Muscle layer of colon (tissue), 2 donors: ENCODE results near the gene ARMC8.

Source experiments
- H3K27ac ChIP-seq: one replicate; pipeline ENCODE4 v1.7.0; 2013; ENCODE audit warnings: low read depth, mild to moderate bottlenecking, low read length, moderate library complexity
- H3K27me3 ChIP-seq, 2 donors: one replicate each; pipeline ENCODE4 v1.7.0; 2013; ENCODE audit warnings: low read length in 2 of 2, mild to moderate bottlenecking in 2 of 2; ENCODE audit not compliant: insufficient read depth in 2 of 2, control insufficient read depth in 1 of 2
- H3K36me3 ChIP-seq: one replicate; pipeline ENCODE4 v1.7.0; 2013; ENCODE audit warnings: mild to moderate bottlenecking, low read length; ENCODE audit not compliant: insufficient read depth
- H3K4me1 ChIP-seq: one replicate; pipeline ENCODE4 v1.7.0; 2013; ENCODE audit warnings: mild to moderate bottlenecking, low read length; ENCODE audit not compliant: insufficient read depth
- H3K4me3 ChIP-seq, 2 donors: one replicate each; pipeline ENCODE4 v1.7.0; 2013; ENCODE audit warnings: low read length in 2 of 2, low read depth in 1 of 2, mild to moderate bottlenecking in 1 of 2, moderate library complexity in 1 of 2
- H3K9ac ChIP-seq: one replicate; pipeline ENCODE4 v1.7.0; 2013; ENCODE audit warnings: low read length
- H3K9me3 ChIP-seq: one replicate; pipeline ENCODE4 v1.7.0; 2013; ENCODE audit warnings: mild to moderate bottlenecking, low read length
- donor health status: abdominal sarcoma.
- donor health status: Adenocarcinoma of cecum.

Gene ARMC8

GRCh38 chr3:138222942-138223287 lies 35.8 kb downstream of the ARMC8 start:
- no peak overlapping the region for H3K27ac ChIP-seq
- H3K9ac ChIP-seq, result no peak overlapping the region
- H3K36me3 ChIP-seq, result peaks cover 27% of the 10 kb centered on the region
- H3K27me3 ChIP-seq, result no peaks in the 10 kb centered on the region
- H3K4me1 ChIP-seq, result peaks cover 23% of the 10 kb centered on the region
- no peak overlapping the region for H3K4me3 ChIP-seq
- H3K9me3 ChIP-seq, result no peaks in the 10 kb centered on the region

DNA sequence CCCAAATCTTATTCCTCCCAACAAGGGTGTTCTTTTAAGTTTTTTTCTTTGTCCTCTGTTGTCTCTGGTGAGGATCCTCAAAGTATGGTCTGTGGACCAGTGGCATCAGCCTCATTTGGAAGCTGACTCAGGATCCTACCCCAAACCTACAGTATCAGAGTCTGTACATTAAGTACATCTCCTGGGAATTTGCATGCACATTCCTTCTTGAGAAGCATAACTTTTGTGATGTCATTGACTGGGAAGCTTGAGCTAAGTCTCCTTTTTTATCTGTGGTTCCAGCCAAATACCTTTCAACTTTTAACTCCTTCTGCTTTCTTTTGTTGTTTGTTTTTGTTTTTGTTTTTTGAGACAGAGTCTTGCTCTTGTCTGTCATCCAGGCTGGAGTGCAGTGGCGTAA lies 40.5 kb downstream of the ARMC8 start:
- peaks cover 4% of the 10 kb centered on the region for H3K4me1 ChIP-seq
- no peak overlapping the region for H3K4me3 ChIP-seq
- H3K9ac ChIP-seq, result no peak overlapping the region
- H3K27ac ChIP-seq, result no peak overlapping the region
- peaks cover 40% of the 10 kb centered on the region for H3K36me3 ChIP-seq
- no peaks in the 10 kb centered on the region for H3K9me3 ChIP-seq
- H3K27me3 ChIP-seq, result no peaks in the 10 kb centered on the region

GRCh38 chr3:138230525-138230924 lies 43.4 kb downstream of the ARMC8 start:
- Histone ChIP-seq H3K27ac (no peak overlapping the region), H3K4me1 (no peaks in the 10 kb centered on the region), H3K4me3 (no peak overlapping the region), H3K36me3 (peaks cover 31% of the 10 kb centered on the region), H3K9me3 (no peaks in the 10 kb centered on the region), H3K27me3 (no peaks in the 10 kb centered on the region), H3K9ac (no peak overlapping the region)

GRCh38 chr3:138232705-138233364 lies 45.7 kb downstream of the ARMC8 start:
- H3K4me3 ChIP-seq, result no peak overlapping the region
- no peak overlapping the region for H3K9ac ChIP-seq
- H3K4me1 ChIP-seq, result no peaks in the 10 kb centered on the region

GRCh38 chr3:138234401-138235179 lies 47.5 kb downstream of the ARMC8 start:
- H3K27me3 ChIP-seq, result no peaks in the 10 kb centered on the region
- peaks cover 48% of the 10 kb centered on the region for H3K36me3 ChIP-seq
- no peaks in the 10 kb centered on the region for H3K4me1 ChIP-seq
- no peak overlapping the region for H3K9ac ChIP-seq
- H3K4me3 ChIP-seq, result no peak overlapping the region
- H3K9me3 ChIP-seq, result no peaks in the 10 kb centered on the region
- H3K27ac ChIP-seq, result no peak overlapping the region

More at GRCh38 chr3:138232705-138233364, 45.7 kb downstream of the ARMC8 start:
- no peak overlapping the region for H3K27ac ChIP-seq
- H3K27me3 ChIP-seq, result no peaks in the 10 kb centered on the region
- H3K36me3 ChIP-seq, result peaks cover 40% of the 10 kb centered on the region
- H3K9me3 ChIP-seq, result no peaks in the 10 kb centered on the region

DNA sequence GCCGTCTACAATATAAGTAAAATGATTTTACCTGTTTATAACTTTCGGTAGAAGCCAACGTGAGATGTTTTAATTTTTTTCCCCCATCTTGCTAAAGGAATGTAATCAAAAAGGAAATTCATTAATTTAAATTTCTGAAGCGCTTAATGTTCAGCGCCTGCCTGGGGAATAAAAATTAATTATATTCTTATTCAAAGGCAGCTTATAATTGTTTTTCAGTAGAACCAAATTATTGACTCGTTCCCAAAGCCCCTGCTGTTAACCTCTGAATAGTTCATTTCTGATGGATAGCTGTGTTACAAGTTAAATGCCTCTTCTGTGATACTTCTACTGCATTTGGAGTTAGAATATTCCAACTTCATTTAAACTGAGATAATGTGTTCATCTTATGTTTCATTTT lies 51.6 kb downstream of the ARMC8 start:
- H3K4me1 ChIP-seq, result no peaks in the 10 kb centered on the region
- H3K36me3 ChIP-seq, result peaks cover 47% of the 10 kb centered on the region
- H3K4me3 ChIP-seq, result no peak overlapping the region
- H3K9ac ChIP-seq, result no peak overlapping the region
- H3K27ac ChIP-seq, result no peak overlapping the region
- no peaks in the 10 kb centered on the region for H3K27me3 ChIP-seq
- H3K9me3 ChIP-seq, result no peaks in the 10 kb centered on the region

GRCh38 chr3:138241061-138241460 lies 54.0 kb downstream of the ARMC8 start:
- H3K36me3 ChIP-seq, result peaks cover 59% of the 10 kb centered on the region
- H3K27me3 ChIP-seq, result no peaks in the 10 kb centered on the region

DNA sequence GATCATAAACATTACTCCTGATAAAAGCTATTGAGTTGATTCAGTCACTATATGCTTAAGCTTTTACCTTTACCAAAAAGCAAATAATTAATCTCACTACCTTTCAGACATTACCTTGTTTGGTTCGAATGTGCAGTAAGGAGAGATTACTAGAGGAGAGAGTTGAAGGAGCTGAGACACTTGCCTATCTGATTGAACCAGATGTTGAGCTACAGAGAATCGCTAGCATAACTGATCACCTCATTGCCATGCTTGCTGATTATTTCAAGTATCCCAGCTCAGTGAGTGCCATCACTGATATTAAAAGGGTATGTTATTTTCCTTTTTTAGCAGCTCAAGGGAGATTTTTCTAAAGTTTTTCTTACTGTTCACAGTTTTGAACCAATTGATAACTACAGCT lies 54.6 kb downstream of the ARMC8 start:
- H3K27me3 ChIP-seq, result no peaks in the 10 kb centered on the region
- no peak overlapping the region for H3K4me3 ChIP-seq
- H3K9ac ChIP-seq, result no peak overlapping the region
- H3K9me3 ChIP-seq, result no peaks in the 10 kb centered on the region
- no peaks in the 10 kb centered on the region for H3K4me1 ChIP-seq
- peaks cover 57% of the 10 kb centered on the region for H3K36me3 ChIP-seq
- H3K27ac ChIP-seq, result no peak overlapping the region

More at GRCh38 chr3:138241061-138241460, 54.0 kb downstream of the ARMC8 start:
- no peaks in the 10 kb centered on the region for H3K4me1 ChIP-seq
- H3K9me3 ChIP-seq, result no peaks in the 10 kb centered on the region
- no peak overlapping the region for H3K9ac ChIP-seq
- H3K4me3 ChIP-seq, result no peak overlapping the region
- no peak overlapping the region for H3K27ac ChIP-seq

DNA sequence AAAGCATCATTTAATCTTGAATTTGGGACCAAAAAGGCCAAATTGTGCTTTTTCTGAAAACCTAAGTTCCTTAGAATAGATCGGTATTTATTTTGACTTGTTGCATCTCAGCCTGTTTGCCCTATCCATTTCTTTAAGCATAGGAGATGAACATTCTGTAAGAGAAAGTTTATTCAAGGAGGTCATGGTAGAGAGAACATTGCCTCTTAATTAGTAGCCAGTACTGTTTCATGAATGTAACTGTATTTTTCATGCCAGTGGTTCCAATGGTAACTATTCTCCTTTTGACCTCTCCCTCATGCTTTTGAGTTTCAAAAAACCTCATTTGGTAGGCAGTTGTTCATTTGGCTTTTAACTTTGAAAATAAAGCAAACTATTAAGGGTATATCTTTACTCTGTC lies 55.4 kb downstream of the ARMC8 start:
- no peak overlapping the region for H3K27ac ChIP-seq
- peaks cover 51% of the 10 kb centered on the region for H3K36me3 ChIP-seq

DNA sequence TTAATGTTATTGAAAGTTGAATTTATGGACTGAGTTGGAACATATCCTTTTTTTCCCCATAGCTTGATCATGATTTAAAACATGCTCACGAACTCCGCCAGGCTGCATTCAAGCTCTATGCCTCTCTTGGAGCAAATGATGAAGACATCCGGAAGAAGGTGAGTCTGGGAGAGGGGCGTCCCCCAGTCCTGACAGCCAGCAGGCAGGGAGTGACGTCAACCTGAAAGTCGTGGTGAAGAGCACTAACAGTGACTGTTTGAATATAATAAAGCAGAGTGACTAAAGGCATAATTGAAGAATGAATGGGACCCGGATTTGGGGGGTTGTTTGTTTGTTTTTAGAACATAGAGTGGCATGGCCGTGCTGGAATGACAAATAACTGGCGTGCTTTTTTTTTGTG lies 57.9 kb downstream of the ARMC8 start:
- Histone ChIP-seq H3K27me3 (no peaks in the 10 kb centered on the region), H3K36me3 (peaks cover 32% of the 10 kb centered on the region), H3K4me1 (no peaks in the 10 kb centered on the region), H3K9ac (no peak overlapping the region), H3K27ac (no peak overlapping the region), H3K4me3 (no peak overlapping the region), H3K9me3 (no peaks in the 10 kb centered on the region)

More for the DNA sequence above, 55.4 kb downstream of the ARMC8 start:
- Histone ChIP-seq H3K27me3 (no peaks in the 10 kb centered on the region), H3K4me3 (no peak overlapping the region), H3K4me1 (no peaks in the 10 kb centered on the region), H3K9me3 (no peaks in the 10 kb centered on the region), H3K9ac (no peak overlapping the region)

DNA sequence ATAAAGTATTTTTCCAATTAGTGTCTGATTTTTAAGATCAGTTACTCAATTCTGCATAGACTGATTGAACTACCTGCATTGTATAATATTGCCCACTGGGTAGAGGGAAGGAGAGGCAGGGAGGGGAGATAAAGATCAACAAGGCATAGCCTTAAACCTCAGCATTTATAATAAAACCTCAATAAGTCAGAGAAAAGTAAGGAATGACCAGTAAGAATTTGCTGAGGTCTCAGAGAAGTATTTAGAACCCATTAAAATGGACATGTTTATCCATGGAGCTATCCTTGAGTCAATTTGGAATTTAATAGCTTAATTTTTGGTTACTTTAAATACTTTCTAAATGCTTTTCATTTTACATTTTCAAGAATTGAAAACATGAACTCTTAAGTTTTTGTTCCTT lies 62.5 kb downstream of the ARMC8 start:
- no peak overlapping the region for H3K4me3 ChIP-seq
- H3K36me3 ChIP-seq, result peaks cover 19% of the 10 kb centered on the region
- H3K9me3 ChIP-seq, result no peaks in the 10 kb centered on the region
- H3K9ac ChIP-seq, result no peak overlapping the region
- H3K27ac ChIP-seq, result no peak overlapping the region
- H3K4me1 ChIP-seq, result no peaks in the 10 kb centered on the region
- no peaks in the 10 kb centered on the region for H3K27me3 ChIP-seq

GRCh38 chr3:138253609-138254008 lies 66.5 kb downstream of the ARMC8 start:
- Histone ChIP-seq H3K9me3 (no peaks in the 10 kb centered on the region), H3K36me3 (no peaks in the 10 kb centered on the region), H3K27me3 (no peaks in the 10 kb centered on the region), H3K9ac (no peak overlapping the region), H3K4me3 (no peak overlapping the region), H3K27ac (no peak overlapping the region), H3K4me1 (no peaks in the 10 kb centered on the region)
